Activated naive CD8-positive, alpha-beta T cell treated with anti-CD3 and anti-CD28 coated beads, Interleukin-2, amount 50 U/mL, for 24 hours (primary cell): ENCODE measurements around the gene KCNN3.

Source experiments
- ATAC-seq: fragments of 150-1000 bp; cut with Tn5 transposase; one replicate; pipeline ENCODE4 v1.10.0; 2021
- DNase-seq: peaks from one replicate; pipeline ENCODE4 v3.0.0; 2021
- H3K27ac Mint-ChIP-seq: one replicate; pipeline ENCODE4 v1.8.0; 2021; ENCODE audit warnings: mild to moderate bottlenecking, mixed read lengths
- H3K27me3 Mint-ChIP-seq: one replicate; pipeline ENCODE4 v1.8.0; 2021; ENCODE audit warnings: mixed read lengths
- H3K36me3 Mint-ChIP-seq: one replicate; pipeline ENCODE4 v1.8.0; 2021; ENCODE audit warnings: low read depth, mixed read lengths
- H3K4me1 Mint-ChIP-seq: one replicate; pipeline ENCODE4 v1.8.0; 2021; ENCODE audit warnings: mixed read lengths
- H3K4me3 Mint-ChIP-seq: one replicate; pipeline ENCODE4 v1.8.0; 2021; ENCODE audit warnings: mild to moderate bottlenecking, moderate library complexity, mixed read lengths
- H3K9me3 Mint-ChIP-seq: one replicate; pipeline ENCODE4 v1.8.0; 2021; ENCODE audit warnings: mixed read lengths

The KCNN3 gene

GRCh38 chr1:154669464-154670282 lies 200.4 kb downstream of the KCNN3 start:
- Mint-ChIP-seq H3K36me3 (no peaks in the 10 kb centered on the region), H3K4me1 (peaks cover 4% of the 10 kb centered on the region), H3K9me3 (no peaks in the 10 kb centered on the region), H3K27me3 (no peaks in the 10 kb centered on the region), H3K4me3 (no peak overlapping the region), H3K27ac (no peak overlapping the region)
- ATAC-seq (peak; percentile 100), DNase-seq (peak; percentile 73)

GRCh38 chr1:154666051-154666790 lies 203.9 kb downstream of the KCNN3 start:
- DNase-seq (no peak), ATAC-seq (no peak)
- Mint-ChIP-seq H3K9me3 (no peaks in the 10 kb centered on the region), H3K4me3 (no peak overlapping the region), H3K27me3 (no peaks in the 10 kb centered on the region), H3K36me3 (no peaks in the 10 kb centered on the region), H3K27ac (no peak overlapping the region), H3K4me1 (no peaks in the 10 kb centered on the region)

GRCh38 chr1:154664331-154665002 lies 205.6 kb downstream of the KCNN3 start:
- Mint-ChIP-seq H3K4me1 (no peaks in the 10 kb centered on the region), H3K27me3 (peaks cover 10% of the 10 kb centered on the region), H3K9me3 (no peaks in the 10 kb centered on the region), H3K4me3 (no peak overlapping the region), H3K36me3 (no peaks in the 10 kb centered on the region), H3K27ac (no peak overlapping the region)
- DNase-seq (no peak), ATAC-seq (no peak)

- ATAC-seq, result no peak
- Mint-ChIP-seq H3K4me1 (no peaks in the 10 kb centered on the region), H3K9me3 (no peaks in the 10 kb centered on the region), H3K27me3 (peaks cover 15% of the 10 kb centered on the region), H3K4me3 (no peak overlapping the region), H3K36me3 (no peaks in the 10 kb centered on the region), H3K27ac (no peak overlapping the region)
- no peak for DNase-seq
Observed at GRCh38 chr1:154663471-154664060, 206.5 kb downstream of the KCNN3 start.

- H3K36me3 Mint-ChIP-seq, result no peaks in the 10 kb centered on the region
- H3K27ac Mint-ChIP-seq, result no peak overlapping the region
- peaks cover 34% of the 10 kb centered on the region for H3K27me3 Mint-ChIP-seq
- no peaks in the 10 kb centered on the region for H3K9me3 Mint-ChIP-seq
- no peak overlapping the region for H3K4me3 Mint-ChIP-seq
- no peak for DNase-seq
- no peak for ATAC-seq
- H3K4me1 Mint-ChIP-seq, result no peaks in the 10 kb centered on the region
Observed at GRCh38 chr1:154661110-154661509, 209.0 kb downstream of the KCNN3 start.

GRCh38 chr1:154659823-154660592 lies 210.1 kb downstream of the KCNN3 start:
- Mint-ChIP-seq H3K9me3 (no peaks in the 10 kb centered on the region), H3K27ac (no peak overlapping the region), H3K4me3 (no peak overlapping the region), H3K4me1 (no peaks in the 10 kb centered on the region), H3K36me3 (no peaks in the 10 kb centered on the region), H3K27me3 (peaks cover 34% of the 10 kb centered on the region)
- no peak for DNase-seq
- no peak for ATAC-seq

GRCh38 chr1:154657556-154657955 lies 212.5 kb downstream of the KCNN3 start:
- ATAC-seq (no peak), DNase-seq (no peak)
- Mint-ChIP-seq H3K27me3 (peaks cover 38% of the 10 kb centered on the region), H3K4me3 (no peak overlapping the region), H3K27ac (no peak overlapping the region), H3K9me3 (no peaks in the 10 kb centered on the region), H3K36me3 (no peaks in the 10 kb centered on the region), H3K4me1 (no peaks in the 10 kb centered on the region)

- no peak overlapping the region for H3K27ac Mint-ChIP-seq
- DNase-seq (no peak), ATAC-seq (no peak)
- H3K27me3 Mint-ChIP-seq, result peaks cover 18% of the 10 kb centered on the region
- no peaks in the 10 kb centered on the region for H3K4me1 Mint-ChIP-seq
- no peaks in the 10 kb centered on the region for H3K9me3 Mint-ChIP-seq
- no peaks in the 10 kb centered on the region for H3K36me3 Mint-ChIP-seq
- H3K4me3 Mint-ChIP-seq, result no peak overlapping the region
Observed at GRCh38 chr1:154652893-154653292, 217.2 kb downstream of the KCNN3 start.
